ENCODE data around the gene DMBX1.

The DMBX1 gene

GRCh38 chr1:46480959-46481646 lies 8.5 kb upstream of the DMBX1 start:
- H3K4me1 ChIP-seq (ENCODE audit: insufficient read depth, low read length) = no peaks in the 10 kb centered on the region
- no peaks in the 10 kb centered on the region for H3K36me3 ChIP-seq (ENCODE audit: insufficient read depth, low read length)
- ATAC-seq (ENCODE audit: insufficient read depth, low read depth) (no peak), DNase-seq (no peak)
- H2AFZ ChIP-seq (ENCODE audit: low read depth, low read length) = no peak overlapping the region
- H4K20me1 ChIP-seq (ENCODE audit: insufficient read depth, low read length) = no peaks in the 10 kb centered on the region
- H3K9ac ChIP-seq (ENCODE audit: low read depth, low read length) = no peak overlapping the region
- no peaks in the 10 kb centered on the region for H3K9me3 ChIP-seq (ENCODE audit: insufficient read depth, low read length, severe bottlenecking)
- no peak overlapping the region for H3K4me3 ChIP-seq (ENCODE audit: low read depth in 1 of 2, low read length in 2 of 2)
- TF ChIP-seq, protein P1, sequence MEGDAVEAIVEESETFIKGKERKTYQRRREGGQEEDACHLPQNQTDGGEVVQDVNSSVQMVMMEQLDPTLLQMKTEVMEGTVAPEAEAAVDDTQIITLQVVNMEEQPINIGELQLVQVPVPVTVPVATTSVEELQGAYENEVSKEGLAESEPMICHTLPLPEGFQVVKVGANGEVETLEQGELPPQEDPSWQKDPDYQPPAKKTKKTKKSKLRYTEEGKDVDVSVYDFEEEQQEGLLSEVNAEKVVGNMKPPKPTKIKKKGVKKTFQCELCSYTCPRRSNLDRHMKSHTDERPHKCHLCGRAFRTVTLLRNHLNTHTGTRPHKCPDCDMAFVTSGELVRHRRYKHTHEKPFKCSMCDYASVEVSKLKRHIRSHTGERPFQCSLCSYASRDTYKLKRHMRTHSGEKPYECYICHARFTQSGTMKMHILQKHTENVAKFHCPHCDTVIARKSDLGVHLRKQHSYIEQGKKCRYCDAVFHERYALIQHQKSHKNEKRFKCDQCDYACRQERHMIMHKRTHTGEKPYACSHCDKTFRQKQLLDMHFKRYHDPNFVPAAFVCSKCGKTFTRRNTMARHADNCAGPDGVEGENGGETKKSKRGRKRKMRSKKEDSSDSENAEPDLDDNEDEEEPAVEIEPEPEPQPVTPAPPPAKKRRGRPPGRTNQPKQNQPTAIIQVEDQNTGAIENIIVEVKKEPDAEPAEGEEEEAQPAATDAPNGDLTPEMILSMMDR (IDR thresholded peaks at IDR 0.05; ENCODE audit: borderline replicate concordance, extremely low read depth, low read length, poor library complexity, severe bottlenecking) = no peak
- no peak for TF ChIP-seq EZH2 (IDR thresholded peaks at IDR 0.05; ENCODE audit: borderline replicate concordance, low read depth, low read length, severe bottlenecking)
- no peak overlapping the region for H3K27ac ChIP-seq (ENCODE audit: low read length)
- H3K79me2 ChIP-seq (ENCODE audit: insufficient read depth, low read length) = no peaks in the 10 kb centered on the region
- no peak overlapping the region for H3K4me2 ChIP-seq (ENCODE audit: insufficient read depth, low read length)
- peaks cover 8% of the 10 kb centered on the region for H3K27me3 ChIP-seq (ENCODE audit: insufficient read depth, low read length, poor library complexity)

- no peaks in the 10 kb centered on the region for H3K4me1 ChIP-seq (ENCODE audit: insufficient read depth, low read length)
- no peaks in the 10 kb centered on the region for H3K36me3 ChIP-seq (ENCODE audit: insufficient read depth, low read length)
- no peak overlapping the region for H3K27ac ChIP-seq (ENCODE audit: low read length)
- no peak overlapping the region for H2AFZ ChIP-seq (ENCODE audit: low read depth, low read length)
- no peak overlapping the region for H3K9ac ChIP-seq (ENCODE audit: low read depth, low read length)
- H3K27me3 ChIP-seq (ENCODE audit: insufficient read depth, low read length, poor library complexity) = peaks cover 8% of the 10 kb centered on the region
- H3K9me3 ChIP-seq (ENCODE audit: insufficient read depth, low read length, severe bottlenecking) = no peaks in the 10 kb centered on the region
- no peak overlapping the region for H3K4me2 ChIP-seq (ENCODE audit: insufficient read depth, low read length)
- H4K20me1 ChIP-seq (ENCODE audit: insufficient read depth, low read length) = no peaks in the 10 kb centered on the region
- TF ChIP-seq, protein P1 (IDR thresholded peaks at IDR 0.05; ENCODE audit: borderline replicate concordance, extremely low read depth, low read length, poor library complexity, severe bottlenecking) = no peak
- TF ChIP-seq EZH2 (IDR thresholded peaks at IDR 0.05; ENCODE audit: borderline replicate concordance, low read depth, low read length, severe bottlenecking) = no peak
- no peak for ATAC-seq (ENCODE audit: insufficient read depth, low read depth)
- no peaks in the 10 kb centered on the region for H3K79me2 ChIP-seq (ENCODE audit: insufficient read depth, low read length)
- H3K4me3 ChIP-seq (ENCODE audit: low read depth in 1 of 2, low read length in 2 of 2) = no peak overlapping the region
- no peak for DNase-seq
Observed at GRCh38 chr1:46481961-46482360, 7.7 kb upstream of the DMBX1 start.

- DNase-seq = no peak
- TF ChIP-seq, protein P1 (IDR thresholded peaks at IDR 0.05; ENCODE audit: borderline replicate concordance, extremely low read depth, low read length, poor library complexity, severe bottlenecking) = no peak
- no peak for TF ChIP-seq EZH2 (IDR thresholded peaks at IDR 0.05; ENCODE audit: borderline replicate concordance, low read depth, low read length, severe bottlenecking)
- H3K27me3 ChIP-seq (ENCODE audit: insufficient read depth, low read length, poor library complexity) = peaks cover 11% of the 10 kb centered on the region
- no peak overlapping the region for H3K4me3 ChIP-seq (ENCODE audit: low read depth in 1 of 2, low read length in 2 of 2)
- H3K9me3 ChIP-seq (ENCODE audit: insufficient read depth, low read length, severe bottlenecking) = no peaks in the 10 kb centered on the region
- no peaks in the 10 kb centered on the region for H4K20me1 ChIP-seq (ENCODE audit: insufficient read depth, low read length)
- no peaks in the 10 kb centered on the region for H3K36me3 ChIP-seq (ENCODE audit: insufficient read depth, low read length)
- H3K27ac ChIP-seq (ENCODE audit: low read length) = no peak overlapping the region
- no peaks in the 10 kb centered on the region for H3K79me2 ChIP-seq (ENCODE audit: insufficient read depth, low read length)
- no peak overlapping the region for H2AFZ ChIP-seq (ENCODE audit: low read depth, low read length)
- H3K4me2 ChIP-seq (ENCODE audit: insufficient read depth, low read length) = no peak overlapping the region
- H3K4me1 ChIP-seq (ENCODE audit: insufficient read depth, low read length) = no peaks in the 10 kb centered on the region
- H3K9ac ChIP-seq (ENCODE audit: low read depth, low read length) = no peak overlapping the region
- ATAC-seq (ENCODE audit: insufficient read depth, low read depth) = no peak
Observed at GRCh38 chr1:46483589-46483988, 6.0 kb upstream of the DMBX1 start.
